ENCODE results near the gene NRG3.

- TF ChIP-seq ZNF274 (IDR thresholded peaks at IDR 0.05; ENCODE audit: low read depth, low read length) (no peak), YY1 (IDR thresholded peaks at IDR 0.05; ENCODE audit: insufficient read depth, insufficient read length) (no peak), SUZ12 (IDR thresholded peaks at IDR 0.05; ENCODE audit: extremely low read depth, insufficient read depth, insufficient read length) (no peak)
These were observed 146.0 kb downstream of the NRG3 start for GRCh38 chr10:82020999-82021398.

Measured in NT2/D1 (cell line).